MM.1S (cell line): ENCODE measurements around the gene CMIP.

Source experiments
- EZH2phosphoT487 ChIP-seq: fragments of 300-600 bp; sonication (generic); IDR thresholded peaks from 2 replicates; pipeline ENCODE4 v1.6.1; 2018; ENCODE audit warnings: antibody characterized with exemption, low read length
- TF ChIP-seq, protein P1 (sequence below): fragments of 300-600 bp; sonication (generic); IDR thresholded peaks from 2 replicates; pipeline ENCODE4 v1.5.1; 2016; ENCODE audit warnings: antibody characterized with exemption, low read length, mixed read lengths

DNA sequence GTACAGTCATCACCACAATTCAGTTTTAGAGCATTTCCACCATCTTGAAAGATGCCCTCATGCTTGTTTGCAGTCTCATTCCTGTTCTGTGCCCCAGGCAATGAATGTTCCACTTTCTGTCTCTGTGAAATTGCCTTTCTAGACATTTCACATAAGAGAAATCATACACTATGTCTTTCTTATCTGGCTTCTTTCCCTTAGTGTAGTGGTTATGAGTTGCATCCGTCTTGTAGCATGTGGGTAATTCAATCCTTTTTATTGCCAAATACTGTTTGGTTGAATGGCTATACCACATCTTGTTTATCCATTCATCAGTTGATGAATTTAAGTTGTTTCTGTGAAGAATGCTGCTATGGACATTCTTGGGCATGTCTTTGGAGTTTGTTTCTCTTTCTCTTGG, 202.0 kb downstream of the CMIP start:
- TF ChIP-seq, protein P1, sequence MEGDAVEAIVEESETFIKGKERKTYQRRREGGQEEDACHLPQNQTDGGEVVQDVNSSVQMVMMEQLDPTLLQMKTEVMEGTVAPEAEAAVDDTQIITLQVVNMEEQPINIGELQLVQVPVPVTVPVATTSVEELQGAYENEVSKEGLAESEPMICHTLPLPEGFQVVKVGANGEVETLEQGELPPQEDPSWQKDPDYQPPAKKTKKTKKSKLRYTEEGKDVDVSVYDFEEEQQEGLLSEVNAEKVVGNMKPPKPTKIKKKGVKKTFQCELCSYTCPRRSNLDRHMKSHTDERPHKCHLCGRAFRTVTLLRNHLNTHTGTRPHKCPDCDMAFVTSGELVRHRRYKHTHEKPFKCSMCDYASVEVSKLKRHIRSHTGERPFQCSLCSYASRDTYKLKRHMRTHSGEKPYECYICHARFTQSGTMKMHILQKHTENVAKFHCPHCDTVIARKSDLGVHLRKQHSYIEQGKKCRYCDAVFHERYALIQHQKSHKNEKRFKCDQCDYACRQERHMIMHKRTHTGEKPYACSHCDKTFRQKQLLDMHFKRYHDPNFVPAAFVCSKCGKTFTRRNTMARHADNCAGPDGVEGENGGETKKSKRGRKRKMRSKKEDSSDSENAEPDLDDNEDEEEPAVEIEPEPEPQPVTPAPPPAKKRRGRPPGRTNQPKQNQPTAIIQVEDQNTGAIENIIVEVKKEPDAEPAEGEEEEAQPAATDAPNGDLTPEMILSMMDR = no peak
- TF ChIP-seq EZH2phosphoT487 = no peak
